H9 (cell line): ENCODE measurements around the gene UBQLN4. TPM values are rescaled to one million over a fixed set of nuclear protein-coding genes. Genes with fewer than 3 reads are reported as not detected.

Experiments
- DNase-seq: peaks from one replicate; pipeline ENCODE4 v3.0.0-alpha.2; 2017
- H2AFZ ChIP-seq: one replicate; pipeline ENCODE4 v1.6.1; 2013; ENCODE audit warnings: mild to moderate bottlenecking, low read length, control low read depth, moderate library complexity
- H2AK5ac ChIP-seq: 2 replicates; pipeline ENCODE4 v1.6.1; 2013; ENCODE audit warnings: low read length, control low read depth, mixed read lengths; ENCODE audit not compliant: insufficient read length
- H2BK120ac ChIP-seq: one replicate; pipeline ENCODE4 v1.6.1; 2013; ENCODE audit warnings: low read depth, mild to moderate bottlenecking, low read length, control low read depth, inconsistent platforms; ENCODE audit not compliant: poor library complexity, severe bottlenecking
- H2BK12ac ChIP-seq: 2 replicates; pipeline ENCODE4 v1.6.1; 2013; ENCODE audit warnings: low read length, control low read depth, mixed read lengths, low read depth; ENCODE audit not compliant: insufficient read length
- H2BK15ac ChIP-seq: 2 replicates; pipeline ENCODE4 v1.6.1; 2013; ENCODE audit warnings: low read depth, low read length, control low read depth
- H2BK20ac ChIP-seq: one replicate; pipeline ENCODE4 v1.6.1; 2013; ENCODE audit warnings: low read depth, mild to moderate bottlenecking, low read length, control low read depth, inconsistent platforms; ENCODE audit not compliant: poor library complexity, severe bottlenecking
- H2BK5ac ChIP-seq: 2 replicates; pipeline ENCODE4 v1.6.1; 2013; ENCODE audit warnings: low read length, control low read depth, mixed read lengths; ENCODE audit not compliant: insufficient read length
- H3K14ac ChIP-seq: 2 replicates; pipeline ENCODE4 v1.6.1; 2013; ENCODE audit warnings: low read length, control low read depth; ENCODE audit not compliant: insufficient read depth
- H3K18ac ChIP-seq: 2 replicates; pipeline ENCODE4 v1.6.1; 2013; ENCODE audit warnings: low read depth, mild to moderate bottlenecking, mixed read lengths, low read length, control low read depth; ENCODE audit not compliant: insufficient read length
- H3K23ac ChIP-seq: 2 replicates; pipeline ENCODE4 v1.6.1; 2013; ENCODE audit warnings: low read length, control low read depth, mixed read lengths, low read depth; ENCODE audit not compliant: insufficient read length
- H3K23me2 ChIP-seq: 2 replicates; pipeline ENCODE4 v1.6.1; 2013; ENCODE audit warnings: low read depth, mild to moderate bottlenecking, mixed read lengths, low read length, control low read depth; ENCODE audit not compliant: insufficient read length, poor library complexity, severe bottlenecking
- H3K27ac ChIP-seq: 2 replicates; pipeline ENCODE4 v1.5.1; 2013; ENCODE audit warnings: low read length, control low read depth, mixed read lengths, low read depth; ENCODE audit not compliant: insufficient read length
- H3K27me3 ChIP-seq: 2 replicates; pipeline ENCODE4 v1.6.1; 2013; ENCODE audit warnings: low read length, control low read depth, inconsistent platforms; ENCODE audit not compliant: insufficient read depth
- H3K4ac ChIP-seq: 2 replicates; pipeline ENCODE4 v1.6.1; 2013; ENCODE audit warnings: low read depth, mild to moderate bottlenecking, control low read depth, inconsistent platforms, low read length, moderate library complexity
- H3K4me1 ChIP-seq: 2 replicates; pipeline ENCODE4 v1.6.1; 2013; ENCODE audit warnings: low read length, control low read depth, inconsistent platforms; ENCODE audit not compliant: insufficient read depth
- H3K4me2 ChIP-seq: 2 replicates; pipeline ENCODE4 v1.6.1; 2013; ENCODE audit warnings: low read length, control low read depth, mixed read lengths; ENCODE audit not compliant: insufficient read length, insufficient read depth
- H3K56ac ChIP-seq: 2 replicates; pipeline ENCODE4 v1.6.1; 2013; ENCODE audit warnings: low read depth, mild to moderate bottlenecking, mixed read lengths, low read length, control low read depth; ENCODE audit not compliant: insufficient read length
- H3K79me1 ChIP-seq: 2 replicates; pipeline ENCODE4 v1.6.1; 2013; ENCODE audit warnings: low read depth, mild to moderate bottlenecking, moderate library complexity, low read length, control low read depth, inconsistent platforms; ENCODE audit not compliant: insufficient read depth, poor library complexity, severe bottlenecking
- H3K79me2 ChIP-seq: 2 replicates; pipeline ENCODE4 v1.6.1; 2013; ENCODE audit warnings: low read length, control low read depth, inconsistent platforms; ENCODE audit not compliant: insufficient read depth
- H3K9ac ChIP-seq: 2 replicates; pipeline ENCODE4 v1.6.1; 2013; ENCODE audit warnings: low read length, control low read depth, mixed read lengths; ENCODE audit not compliant: insufficient read length; ENCODE audit errors: extremely low read depth
- H3K9me3 ChIP-seq: one replicate; pipeline ENCODE4 v1.6.1; 2013; ENCODE audit warnings: low read depth, low read length, inconsistent platforms; ENCODE audit not compliant: control insufficient read depth
- H3T11ph ChIP-seq: one replicate; pipeline ENCODE4 v1.6.1; 2013; ENCODE audit warnings: mild to moderate bottlenecking, low read length, control low read depth, inconsistent platforms
- H4K20me1 ChIP-seq: one replicate; pipeline ENCODE4 v1.6.1; 2013; ENCODE audit not compliant: control insufficient read depth, insufficient read length, insufficient read depth
- H4K5ac ChIP-seq: 2 replicates; pipeline ENCODE4 v1.6.1; 2013; ENCODE audit warnings: low read depth, mild to moderate bottlenecking, mixed read lengths, low read length, control low read depth; ENCODE audit not compliant: insufficient read length
- H4K8ac ChIP-seq: replicated peaks from 2 replicates; pipeline ENCODE4 v1.6.1; 2013; ENCODE audit warnings: low read length, control low read depth, mixed read lengths, low read depth; ENCODE audit not compliant: insufficient read length
- H4K91ac ChIP-seq: 2 replicates; pipeline ENCODE4 v1.6.1; 2013; ENCODE audit warnings: low read depth, mild to moderate bottlenecking, moderate library complexity, mixed read lengths, low read length, control low read depth; ENCODE audit not compliant: insufficient read length
- H3K27ac Mint-ChIP-seq, 3 experiments: 2 replicates in 2 of 3; 3 replicates in 1 of 3; pipeline ENCODE4 v1.8.0; 2020 to 2021; ENCODE audit warnings: mixed read lengths in 3 of 3, mild to moderate bottlenecking in 1 of 3, moderate library complexity in 1 of 3
- H3K27me3 Mint-ChIP-seq: 2 replicates; pipeline ENCODE4 v1.8.0; 2021; ENCODE audit warnings: low read depth, mild to moderate bottlenecking, moderate library complexity, mixed read lengths
- H3K36me3 Mint-ChIP-seq, 3 experiments: 2 replicates in 2 of 3; 3 replicates in 1 of 3; pipeline ENCODE4 v1.8.0; 2020 to 2021; ENCODE audit warnings: low read depth in 3 of 3, mixed read lengths in 3 of 3; ENCODE audit not compliant: insufficient read depth in 1 of 3
- H3K4me1 Mint-ChIP-seq, 2 experiments: 2 replicates each; pipeline ENCODE4 v1.8.0; 2020; ENCODE audit warnings: mixed read lengths in 2 of 2
- H3K4me3 Mint-ChIP-seq, 2 experiments: 2 replicates in 1 of 2; 3 replicates in 1 of 2; pipeline ENCODE4 v1.8.0; 2020 to 2021; ENCODE audit warnings: mild to moderate bottlenecking in 2 of 2, mixed read lengths in 2 of 2, moderate library complexity in 1 of 2
- H3K9me3 Mint-ChIP-seq, 2 experiments: 2 replicates in 1 of 2; 3 replicates in 1 of 2; pipeline ENCODE4 v1.8.0; 2020; ENCODE audit warnings: mild to moderate bottlenecking in 2 of 2, mixed read lengths in 2 of 2, moderate library complexity in 1 of 2
- CTCF ChIP-seq: fragments of 200-600 bp; sonication (generic); conservative IDR thresholded peaks from 3 replicates; pipeline ENCODE4 v1.8.0; 2021; ENCODE audit warnings: antibody characterized with exemption, mild to moderate bottlenecking
- WGBS: extraction: QIAGEN DNeasy Blood & Tissue Kit; methylation state at CpG from one replicate; pipeline ENCODE4 v1.1.7; 2013; ENCODE audit warnings: missing lambda C conversion rate, low lambda C conversion rate, mixed read lengths; ENCODE audit not compliant: insufficient read length; ENCODE audit errors: extremely low coverage; 5-methylcytosine and 5-hydroxymethylcytosine counted together
- total RNA-seq: library from RNA; stranded (reverse); gene quantifications from 2 replicates; pipeline ENCODE4 v1.2.1, GENCODE V29; 2021

UBQLN4 gene
- total RNA-seq, 1 experiment from 2014 or later, result 49.4 TPM

GRCh38 chr1:156063997-156064285 is 10.3 kb upstream of the UBQLN4 start:
- Mint-ChIP-seq H3K4me3 (no peak overlapping the region), H3K27me3 (peaks cover 1% of the 10 kb centered on the region), H3K9me3 (no peaks in the 10 kb centered on the region; a peak in 1 of 5 replicates), H3K4me1 (peaks cover 38 to 57% of the 10 kb centered on the region in 2 experiments), H3K36me3 (peaks cover 4 to 14% (median 14%) of the 10 kb centered on the region in 3 experiments; a peak in 6 of 7 replicates), H3K27ac (0 out of 7 replicates have a peak overlapping the region, but pooled peaks of 1 of the 3 experiments have one; percentile 70)
- DNase-seq, result no peak
- Histone ChIP-seq H2BK15ac (no peak overlapping the region), H3K18ac (no peak overlapping the region), H3K4me2 (no peak overlapping the region), H3K14ac (no peak overlapping the region), H3K56ac (no peak overlapping the region), H3K4ac (no peak overlapping the region), H3K27me3 (no peaks in the 10 kb centered on the region), H2BK20ac (no peak overlapping the region), H3K9me3 (no peaks in the 10 kb centered on the region), H2AK5ac (no peak overlapping the region), H3K9ac (no peak overlapping the region), H2BK12ac (no peak overlapping the region), H3K79me1 (no peaks in the 10 kb centered on the region), H3K23me2 (peaks cover 4% of the 10 kb centered on the region), H2BK5ac (no peak overlapping the region), H4K8ac (no peak overlapping the region), H3K27ac (no peak overlapping the region), H4K20me1 (no peaks in the 10 kb centered on the region), H3T11ph (no peak overlapping the region), H2AFZ (no peak overlapping the region), H4K91ac (no peak overlapping the region), H4K5ac (no peak overlapping the region), H3K4me1 (no peaks in the 10 kb centered on the region), H3K23ac (no peak overlapping the region), H2BK120ac (no peak overlapping the region), H3K79me2 (no peaks in the 10 kb centered on the region)
- WGBS, result no CpG with 5 or more reads among the region's 2 CpGs
- no peak for TF ChIP-seq CTCF
